Activated CD4-positive, alpha-beta memory T cell treated with anti-CD3 and anti-CD28 coated beads for 36 hours (primary cell): ENCODE data around the gene CNNM1. TPM values are rescaled to one million over a fixed set of nuclear protein-coding genes. Genes with fewer than 3 reads are reported as not detected.

Source experiments
- CTCF ChIA-PET: fragments of 350-600 bp; sonication (Branson Sonifier 250); formaldehyde crosslinking; loops from one replicate; lab custom pipeline; 2021; ENCODE audit warnings: antibody characterized with exemption, inconsistent platforms; lab: Charles Lee
- POLR2A ChIA-PET: fragments of 350-600 bp; sonication (Branson Sonifier 250); formaldehyde crosslinking; loops from one replicate; lab custom pipeline; 2021; ENCODE audit warnings: antibody characterized with exemption; lab: Charles Lee
- DNase-seq: peaks from one replicate; pipeline ENCODE4 v3.0.0-alpha.2; 2020
- H3K27ac Mint-ChIP-seq: one replicate; pipeline ENCODE4 v1.8.0; 2021; ENCODE audit warnings: mixed read lengths
- H3K27me3 Mint-ChIP-seq: one replicate; pipeline ENCODE4 v1.8.0; 2021; ENCODE audit warnings: mixed read lengths
- H3K36me3 Mint-ChIP-seq: one replicate; pipeline ENCODE4 v1.8.0; 2021; ENCODE audit warnings: mixed read lengths
- H3K4me1 Mint-ChIP-seq: one replicate; pipeline ENCODE4 v1.8.0; 2021; ENCODE audit warnings: low read depth, mixed read lengths
- H3K4me3 Mint-ChIP-seq: one replicate; pipeline ENCODE4 v1.8.0; 2021; ENCODE audit warnings: mild to moderate bottlenecking, mixed read lengths
- H3K9me3 Mint-ChIP-seq: one replicate; pipeline ENCODE4 v1.8.0; 2021; ENCODE audit warnings: mixed read lengths
- intact Hi-C: fragments of 100-400 bp; cut with micrococcal nuclease; formaldehyde crosslinking; loops from one replicate; pipeline ENCODE4 v1.15.1; 2023
- total RNA-seq, 2 experiments: library from RNA; stranded (reverse); gene quantifications; one replicate each; pipeline ENCODE4 v1.2.3, GENCODE V29; 2021

CNNM1 gene
- total RNA-seq, 2 experiments from 2014 or later: 0.41 to 0.43 TPM

- Mint-ChIP-seq H3K27me3 (no peaks in the 10 kb centered on the region), H3K9me3 (no peaks in the 10 kb centered on the region), H3K36me3 (peaks cover 3% of the 10 kb centered on the region), H3K4me3 (no peak overlapping the region), H3K27ac (no peak overlapping the region), H3K4me1 (peaks cover 9% of the 10 kb centered on the region)
- CTCF ChIA-PET: interaction anchor here (1.1 kb wide), 1 partner anchor 8 kb away, joined by 3 read pairs; the partner anchor contains the start of gene GOT1
- POLR2A ChIA-PET: no interaction called here
- no peak for DNase-seq
- intact Hi-C loops: no loop called here
Measured at GRCh38 chr10:99438890-99439289, 109.7 kb downstream of the CNNM1 start.

- DNase-seq: no peak
- ChIA-PET POLR2A (interaction anchor here (0.6 kb wide), 1 partner anchor 11 kb away, joined by 3 read pairs; no protein-coding TSS in a partner anchor), CTCF (interaction anchor here (1.1 to 1.9 kb wide), 2 partner anchors 114 to 170 kb away, joined by 3 to 7 read pairs; no protein-coding TSS in a partner anchor)
- peaks cover 1% of the 10 kb centered on the region for H3K27me3 Mint-ChIP-seq
- no peak overlapping the region for H3K27ac Mint-ChIP-seq
- intact Hi-C loops: no loop called here
- no peaks in the 10 kb centered on the region for H3K4me1 Mint-ChIP-seq
- H3K4me3 Mint-ChIP-seq: no peak overlapping the region
- no peaks in the 10 kb centered on the region for H3K9me3 Mint-ChIP-seq
- H3K36me3 Mint-ChIP-seq: no peaks in the 10 kb centered on the region
Measured at GRCh38 chr10:99442394-99442793, 113.2 kb downstream of the CNNM1 start.

GRCh38 chr10:99443500-99443899 is 114.3 kb downstream of the CNNM1 start:
- intact Hi-C loops: no loop called here
- POLR2A ChIA-PET: no interaction called here
- H3K27ac Mint-ChIP-seq: no peak overlapping the region
- CTCF ChIA-PET: interaction anchor here (1.7 kb wide), 1 partner anchor 8 kb away, joined by 7 read pairs; no protein-coding TSS in a partner anchor
- H3K4me1 Mint-ChIP-seq: no peaks in the 10 kb centered on the region
- no peaks in the 10 kb centered on the region for H3K36me3 Mint-ChIP-seq
- peaks cover 2% of the 10 kb centered on the region for H3K27me3 Mint-ChIP-seq
- H3K4me3 Mint-ChIP-seq: no peak overlapping the region
- no peak for DNase-seq
- H3K9me3 Mint-ChIP-seq: no peaks in the 10 kb centered on the region

Other genes with a start within 250 kb of the CNNM1 start
- gene HPSE2, start 93.5 kb upstream of the CNNM1 start, total RNA-seq: not detected
- gene GOT1, start 101.3 kb downstream of the CNNM1 start, total RNA-seq: 10 to 100 TPM; 51.6 to 54.9 TPM
- not detected for gene NKX2-3, start 203.6 kb downstream of the CNNM1 start, total RNA-seq